WERI-Rb-1 (cell line): ENCODE data around the gene WAC.

Experiments used
- DNase-seq: peaks from one replicate; pipeline ENCODE4 v3.0.0-alpha.2; 2020
- H3K27ac ChIP-seq: fragments of 250-450 bp; sonication (Bioruptor Pico); 2 replicates; pipeline ENCODE4 v1.5.1; 2020; ENCODE audit warnings: mild to moderate bottlenecking, moderate library complexity
- H3K27me3 ChIP-seq: fragments of 250-450 bp; sonication (Bioruptor Pico); 2 replicates; pipeline ENCODE4 v1.5.1; 2021; ENCODE audit warnings: mild to moderate bottlenecking, low read depth, moderate library complexity; ENCODE audit not compliant: insufficient read depth, severe bottlenecking
- H3K36me3 ChIP-seq: fragments of 250-450 bp; sonication (Bioruptor Pico); 2 replicates; pipeline ENCODE4 v1.5.1; 2020; ENCODE audit warnings: mild to moderate bottlenecking, moderate library complexity
- H3K4me3 ChIP-seq: 2 replicates; pipeline ENCODE4 v1.5.1; 2011; ENCODE audit warnings: low read depth, mild to moderate bottlenecking, control low read depth, low read length
- H3K9me3 ChIP-seq: fragments of 250-450 bp; sonication (Bioruptor Pico); 2 replicates; pipeline ENCODE4 v1.5.1; 2021; ENCODE audit warnings: mild to moderate bottlenecking, moderate library complexity; ENCODE audit not compliant: severe bottlenecking
- CTCF ChIP-seq: IDR thresholded peaks from 2 replicates; pipeline ENCODE4 v1.5.1; 2011; ENCODE audit warnings: low read depth, mild to moderate bottlenecking, control low read depth, inconsistent platforms, low read length

Gene WAC

GRCh38 chr10:28575852-28576251, 42.9 kb downstream of the WAC start:
- DNase-seq, result no peak
- Histone ChIP-seq H3K4me3 (no peak overlapping the region), H3K27me3 (no peaks in the 10 kb centered on the region), H3K9me3 (no peaks in the 10 kb centered on the region), H3K36me3 (peaks cover 5% of the 10 kb centered on the region; the same call in 1 of the 2 replicates), H3K27ac (no peak overlapping the region)
- no peak for TF ChIP-seq CTCF

GRCh38 chr10:28577506-28577905, 44.6 kb downstream of the WAC start:
- peaks cover 5% of the 10 kb centered on the region; the same call in 1 of the 2 replicates for H3K36me3 ChIP-seq
- no peak for DNase-seq
- no peaks in the 10 kb centered on the region for H3K9me3 ChIP-seq
- no peak overlapping the region for H3K4me3 ChIP-seq
- no peak overlapping the region for H3K27ac ChIP-seq
- H3K27me3 ChIP-seq, result no peaks in the 10 kb centered on the region
- TF ChIP-seq CTCF, result no peak

- H3K27me3 ChIP-seq, result no peaks in the 10 kb centered on the region
- no peak for TF ChIP-seq CTCF
- no peak overlapping the region for H3K4me3 ChIP-seq
- no peak for DNase-seq
- no peaks in the 10 kb centered on the region for H3K9me3 ChIP-seq
- peaks cover 5% of the 10 kb centered on the region; the same call in 1 of the 2 replicates for H3K36me3 ChIP-seq
- H3K27ac ChIP-seq, result no peak overlapping the region
Measured at GRCh38 chr10:28578454-28578853, 45.5 kb downstream of the WAC start.

- Histone ChIP-seq H3K9me3 (no peaks in the 10 kb centered on the region), H3K4me3 (no peak overlapping the region), H3K27me3 (no peaks in the 10 kb centered on the region), H3K36me3 (peaks cover 11% of the 10 kb centered on the region), H3K27ac (no peak overlapping the region)
- DNase-seq, result no peak
- no peak for TF ChIP-seq CTCF
Measured at GRCh38 chr10:28580825-28581224, 47.9 kb downstream of the WAC start.

GRCh38 chr10:28581916-28582315, 49.0 kb downstream of the WAC start:
- H3K36me3 ChIP-seq, result peaks cover 11% of the 10 kb centered on the region

More at GRCh38 chr10:28581916-28582315, 49.0 kb downstream of the WAC start:
- Histone ChIP-seq H3K27me3 (no peaks in the 10 kb centered on the region), H3K27ac (no peak overlapping the region), H3K4me3 (no peak overlapping the region), H3K9me3 (no peaks in the 10 kb centered on the region)
- no peak for TF ChIP-seq CTCF
- DNase-seq, result no peak
